Mucosa of descending colon (tissue), 3 donors: ENCODE measurements around the gene WDFY3. TPM values are rescaled to one million over a fixed set of nuclear protein-coding genes. Genes with fewer than 3 reads are reported as not detected.

Source experiments
- ATAC-seq: fragments of 200-7000 bp; cut with Tn5 transposase; one replicate; pipeline ENCODE4 v1.9.1; 2020; ENCODE audit warnings: mild to moderate bottlenecking, moderate library complexity
- DNase-seq, 3 donors: peaks; one replicate each; pipeline ENCODE4 v3.0.0-alpha.2; 2020
- H3K36me3 ChIP-seq: fragments of 200-600 bp; one replicate; pipeline ENCODE4 v1.8.0; 2021; ENCODE audit warnings: low read depth, mild to moderate bottlenecking
- H3K4me1 ChIP-seq: fragments of 200-600 bp; one replicate; pipeline ENCODE4 v1.8.0; 2021; ENCODE audit warnings: low read depth, mild to moderate bottlenecking
- H3K4me3 ChIP-seq: fragments of 200-600 bp; one replicate; pipeline ENCODE4 v1.8.0; 2021; ENCODE audit warnings: mild to moderate bottlenecking
- H3K9me3 ChIP-seq: fragments of 200-600 bp; one replicate; pipeline ENCODE4 v1.8.0; 2021; ENCODE audit warnings: mild to moderate bottlenecking
- CTCF ChIP-seq: fragments of 200-600 bp; IDR thresholded peaks from one replicate; pipeline ENCODE4 v1.8.0; 2022; ENCODE audit warnings: antibody characterized with exemption, mild to moderate bottlenecking
- intact Hi-C, 2 donors: fragments of 100-400 bp; cut with DNase I in 1 of 2; cut with micrococcal nuclease in 1 of 2; formaldehyde crosslinking; loops; one replicate each; pipeline versions ENCODE4 v1.11.0 to v1.11.1; 2022; cut with DNase I, micrococcal nuclease
- total RNA-seq, 3 donors: library from RNA; stranded (reverse); fragmentation: NEBNext Ultra II Directional in 2 of 3; extraction: Animal tissue kit (Norgen Biotek cat#: 25700) in 2 of 3; gene quantifications; one replicate each; pipeline versions ENCODE4 v1.2.1 to v1.2.4, GENCODE V29; 2021 to 2023
- donor health status: DM: no; HTN: no; CAD: no; lungs with moderate emphysema.
- donor health status: DM: no; HTN: no; CAD: no.
- donor health status: DM: no; HTN: yes; CAD: no.

The WDFY3 gene
- total RNA-seq, 3 donors from 2014 or later = 49.5 to 76.9 (median 55.5) TPM

DNA sequence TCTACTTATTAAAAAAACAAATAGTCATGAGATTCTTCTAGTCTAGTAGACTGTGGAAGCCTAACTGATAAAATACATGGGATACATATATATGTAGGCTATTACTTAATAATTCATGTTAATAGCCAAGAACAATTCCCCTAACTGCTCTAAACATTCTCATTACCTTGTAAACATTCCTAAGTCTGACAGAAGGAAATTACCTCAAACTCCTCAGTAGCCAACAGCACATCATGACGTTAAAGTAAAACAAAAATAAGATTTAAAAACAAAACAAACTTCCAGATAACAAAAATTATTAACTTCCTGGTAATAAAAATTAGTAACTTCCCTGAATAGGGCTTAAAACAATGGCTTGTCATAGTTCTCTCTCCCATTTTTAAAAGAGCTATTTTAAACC is 109.2 kb downstream of the WDFY3 start:
- no peak for DNase-seq
- intact Hi-C loops = no loop called here

DNA sequence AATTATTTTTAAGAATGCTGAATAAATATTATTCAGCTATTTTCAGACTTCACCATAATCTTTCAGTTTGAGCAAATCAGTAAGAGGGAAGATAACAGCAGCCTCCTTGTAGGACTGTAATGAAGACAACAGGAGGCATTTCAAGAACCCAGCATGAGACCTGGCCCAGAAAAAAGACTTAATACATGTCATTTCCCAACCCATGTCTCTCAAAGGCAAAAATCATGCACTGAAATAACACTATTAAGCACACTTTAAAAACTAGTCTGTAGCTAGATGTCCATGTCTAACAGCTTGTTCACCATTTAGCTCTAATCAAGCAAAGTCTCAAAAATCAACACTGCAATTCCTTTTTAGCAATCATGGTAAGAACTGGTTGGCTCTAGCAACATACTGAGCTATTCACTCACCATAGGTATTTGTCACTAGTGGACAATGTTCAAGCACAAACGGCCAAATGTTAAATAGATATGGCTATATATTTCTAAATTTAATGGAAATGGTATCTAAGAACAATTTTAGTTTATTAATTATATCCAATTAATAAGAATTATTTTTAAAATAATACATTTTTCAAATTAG is 109.9 kb downstream of the WDFY3 start:
- H3K4me3 ChIP-seq = no peak overlapping the region
- no peak for TF ChIP-seq CTCF
- ATAC-seq (no peak), DNase-seq (no peak)
- no peaks in the 10 kb centered on the region for H3K36me3 ChIP-seq
- intact Hi-C loops = no loop called here
- H3K4me1 ChIP-seq = no peaks in the 10 kb centered on the region
- H3K9me3 ChIP-seq = no peaks in the 10 kb centered on the region

More for the DNA sequence above, 109.2 kb downstream of the WDFY3 start:
- no peaks in the 10 kb centered on the region for H3K36me3 ChIP-seq
- H3K4me1 ChIP-seq = no peaks in the 10 kb centered on the region
- ATAC-seq = no peak
- H3K4me3 ChIP-seq = no peak overlapping the region
- H3K9me3 ChIP-seq = no peaks in the 10 kb centered on the region
- no peak for TF ChIP-seq CTCF

GRCh38 chr4:84855774-84856173 is 110.7 kb downstream of the WDFY3 start:
- DNase-seq (no peak), ATAC-seq (no peak)
- Histone ChIP-seq H3K9me3 (no peaks in the 10 kb centered on the region), H3K4me3 (no peak overlapping the region), H3K4me1 (no peaks in the 10 kb centered on the region), H3K36me3 (no peaks in the 10 kb centered on the region)
- TF ChIP-seq CTCF = no peak
- intact Hi-C loops = no loop called here

DNA sequence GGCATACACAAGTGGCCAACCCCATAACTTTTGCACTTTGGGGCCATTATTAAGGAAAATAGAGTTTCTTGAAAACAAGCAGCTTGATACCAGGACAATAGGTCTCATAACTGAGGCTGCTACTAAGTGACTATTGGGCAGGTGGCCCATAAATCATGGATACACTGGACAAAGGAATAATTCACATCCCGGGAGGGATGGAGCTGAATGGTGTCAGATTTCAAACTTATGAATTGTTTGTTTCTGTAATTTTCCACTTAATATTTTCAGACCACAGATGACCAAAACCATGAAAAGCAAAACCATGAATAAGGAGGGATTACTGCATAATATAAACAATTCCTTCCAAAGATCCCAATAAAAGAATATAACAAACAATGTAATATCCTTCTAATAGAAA is 114.4 kb downstream of the WDFY3 start:
- ATAC-seq (no peak), DNase-seq (no peak)
- Histone ChIP-seq H3K9me3 (no peaks in the 10 kb centered on the region), H3K4me3 (no peak overlapping the region), H3K36me3 (no peaks in the 10 kb centered on the region), H3K4me1 (no peaks in the 10 kb centered on the region)
- TF ChIP-seq CTCF = no peak
- intact Hi-C loops = no loop called here

DNA sequence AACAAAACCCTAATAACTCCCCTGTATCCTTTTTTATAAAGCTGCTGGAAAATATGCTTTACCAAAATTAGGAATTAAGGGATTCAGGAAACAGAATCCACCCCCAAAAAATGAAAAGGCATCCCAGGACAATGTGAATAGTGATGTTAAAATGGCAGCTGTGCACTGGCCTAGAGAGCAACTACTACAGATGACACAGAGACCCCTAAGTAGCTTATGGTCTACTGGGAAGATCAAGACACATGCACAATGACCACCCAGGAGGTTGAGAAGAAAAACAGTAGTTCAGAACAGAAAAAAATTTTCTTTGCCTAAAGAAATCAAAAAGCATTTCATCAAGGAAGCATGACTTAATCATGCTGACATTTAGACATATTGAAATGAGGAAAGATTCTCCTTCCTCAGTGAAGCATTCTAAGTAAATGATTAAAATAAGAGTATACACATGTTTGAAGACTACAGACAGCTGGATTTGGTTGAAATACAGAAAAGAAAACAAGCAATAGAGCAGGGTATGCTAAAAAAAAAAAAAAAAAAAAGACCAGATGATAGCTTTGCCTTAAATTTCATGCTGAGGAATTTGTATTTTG is 117.3 kb downstream of the WDFY3 start:
- H3K36me3 ChIP-seq = no peaks in the 10 kb centered on the region
- H3K9me3 ChIP-seq = no peaks in the 10 kb centered on the region
- DNase-seq (no peak), ATAC-seq (no peak)
- no peak overlapping the region for H3K4me3 ChIP-seq
- no peak for TF ChIP-seq CTCF
- no peaks in the 10 kb centered on the region for H3K4me1 ChIP-seq
- intact Hi-C loops = no loop called here
